ENCODE data around the gene NR3C2.

- TF ChIP-seq, protein P1, sequence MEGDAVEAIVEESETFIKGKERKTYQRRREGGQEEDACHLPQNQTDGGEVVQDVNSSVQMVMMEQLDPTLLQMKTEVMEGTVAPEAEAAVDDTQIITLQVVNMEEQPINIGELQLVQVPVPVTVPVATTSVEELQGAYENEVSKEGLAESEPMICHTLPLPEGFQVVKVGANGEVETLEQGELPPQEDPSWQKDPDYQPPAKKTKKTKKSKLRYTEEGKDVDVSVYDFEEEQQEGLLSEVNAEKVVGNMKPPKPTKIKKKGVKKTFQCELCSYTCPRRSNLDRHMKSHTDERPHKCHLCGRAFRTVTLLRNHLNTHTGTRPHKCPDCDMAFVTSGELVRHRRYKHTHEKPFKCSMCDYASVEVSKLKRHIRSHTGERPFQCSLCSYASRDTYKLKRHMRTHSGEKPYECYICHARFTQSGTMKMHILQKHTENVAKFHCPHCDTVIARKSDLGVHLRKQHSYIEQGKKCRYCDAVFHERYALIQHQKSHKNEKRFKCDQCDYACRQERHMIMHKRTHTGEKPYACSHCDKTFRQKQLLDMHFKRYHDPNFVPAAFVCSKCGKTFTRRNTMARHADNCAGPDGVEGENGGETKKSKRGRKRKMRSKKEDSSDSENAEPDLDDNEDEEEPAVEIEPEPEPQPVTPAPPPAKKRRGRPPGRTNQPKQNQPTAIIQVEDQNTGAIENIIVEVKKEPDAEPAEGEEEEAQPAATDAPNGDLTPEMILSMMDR (IDR thresholded peaks at IDR 0.05), result no peak
- no peak for TF ChIP-seq POLR2AphosphoS5 (IDR thresholded peaks at IDR 0.05)
Observed at GRCh38 chr4:148315049-148315448, 127.2 kb downstream of the NR3C2 start.

Data from stomach (tissue), 4 donors.